GM12892 (cell line): ENCODE results near the gene AGFG2.
"Not testable (repeated sequence)": the region's sequence is repeated elsewhere in the genome, so short reads cannot be mapped to it uniquely, and the experiment has no call there.

Experiments used
- DNase-seq: peaks from one replicate; pipeline ENCODE4 v3.0.0; 2011; ENCODE audit not compliant: insufficient read length
- FAIRE-seq: peaks from 2 replicates; lab custom pipeline; 2011; peaks lifted over from hg19 to GRCh38; lab: Jason Lieb, UNC
- POLR2A ChIP-seq: IDR thresholded peaks from 2 replicates; pipeline ENCODE4 v1.6.1; 2011; ENCODE audit warnings: low read depth, low read length, control low read depth
- POLR2AphosphoS5 ChIP-seq: IDR thresholded peaks from 2 replicates; pipeline ENCODE4 v1.6.1; 2011; ENCODE audit warnings: low read depth, low read length, control low read depth
- TAF1 ChIP-seq: IDR thresholded peaks from 2 replicates; pipeline ENCODE4 v1.6.1; 2011; ENCODE audit warnings: low read depth, mild to moderate bottlenecking, control low read depth, low read length, borderline replicate concordance

The AGFG2 gene

DNA sequence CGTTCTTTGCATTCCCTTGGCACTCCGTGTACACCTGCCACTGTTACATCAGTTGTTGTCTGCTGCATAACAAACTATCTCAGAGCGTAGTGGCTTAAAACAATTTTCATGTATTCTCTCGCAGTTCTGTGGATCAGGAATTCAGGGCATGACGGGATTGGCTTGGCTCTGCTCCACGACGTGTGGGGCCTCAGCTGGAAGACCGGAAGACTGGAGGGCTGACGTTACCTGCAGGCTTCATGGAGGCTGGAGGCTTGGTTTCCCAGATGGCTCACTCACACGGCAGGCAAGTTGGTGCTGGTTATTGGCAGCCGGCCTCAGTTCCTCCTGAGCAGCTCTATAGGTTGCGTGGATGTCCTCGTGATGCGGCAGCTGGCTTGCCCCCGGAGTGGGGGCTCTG, 29.8 kb upstream of the AGFG2 start:
- no peak for FAIRE-seq
- no peak for DNase-seq
- TF ChIP-seq POLR2AphosphoS5 (no peak), TAF1 (no peak), POLR2A (no peak)

DNA sequence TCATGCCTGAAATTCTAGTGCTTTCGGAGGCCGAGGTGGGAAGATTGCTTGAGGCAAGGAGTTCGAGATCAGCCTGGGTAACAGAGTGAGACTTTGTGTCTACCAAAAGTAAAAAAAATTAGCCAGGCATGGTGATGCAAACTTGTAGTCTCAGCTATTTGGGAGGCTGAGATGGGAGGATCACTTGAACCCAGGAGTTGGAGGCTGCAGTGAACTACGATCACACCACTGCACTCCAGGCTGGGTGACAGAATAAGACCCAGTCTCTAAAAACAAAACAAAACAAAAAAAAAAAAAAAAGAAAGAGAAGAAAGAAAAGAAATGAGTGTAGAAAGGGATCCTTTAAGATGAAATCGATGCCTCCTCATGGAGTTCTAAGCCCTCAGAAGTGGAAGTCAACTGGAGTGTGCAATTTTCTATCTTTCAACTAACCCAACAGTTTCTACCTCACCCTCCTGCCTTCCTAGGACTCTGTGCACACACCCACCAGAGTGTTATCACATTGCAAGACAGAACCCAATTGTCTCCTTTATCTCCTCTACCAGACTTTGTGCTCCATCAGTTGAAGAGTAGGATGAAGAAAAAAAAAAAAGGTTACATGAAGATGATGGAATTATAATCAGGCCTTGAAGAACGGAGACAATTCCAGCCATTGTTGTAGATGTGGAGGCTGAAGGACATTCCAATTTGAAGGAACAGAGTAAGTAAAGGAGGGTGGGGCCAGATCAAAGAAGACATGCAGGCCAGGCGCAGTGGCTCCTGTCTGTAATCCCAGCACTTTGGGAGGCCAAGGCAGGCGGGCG, 28.4 kb upstream of the AGFG2 start:
- no peak for TF ChIP-seq POLR2A
- no peak for TF ChIP-seq TAF1
- no peak for TF ChIP-seq POLR2AphosphoS5
- DNase-seq = no peak
- FAIRE-seq = no peak

DNA sequence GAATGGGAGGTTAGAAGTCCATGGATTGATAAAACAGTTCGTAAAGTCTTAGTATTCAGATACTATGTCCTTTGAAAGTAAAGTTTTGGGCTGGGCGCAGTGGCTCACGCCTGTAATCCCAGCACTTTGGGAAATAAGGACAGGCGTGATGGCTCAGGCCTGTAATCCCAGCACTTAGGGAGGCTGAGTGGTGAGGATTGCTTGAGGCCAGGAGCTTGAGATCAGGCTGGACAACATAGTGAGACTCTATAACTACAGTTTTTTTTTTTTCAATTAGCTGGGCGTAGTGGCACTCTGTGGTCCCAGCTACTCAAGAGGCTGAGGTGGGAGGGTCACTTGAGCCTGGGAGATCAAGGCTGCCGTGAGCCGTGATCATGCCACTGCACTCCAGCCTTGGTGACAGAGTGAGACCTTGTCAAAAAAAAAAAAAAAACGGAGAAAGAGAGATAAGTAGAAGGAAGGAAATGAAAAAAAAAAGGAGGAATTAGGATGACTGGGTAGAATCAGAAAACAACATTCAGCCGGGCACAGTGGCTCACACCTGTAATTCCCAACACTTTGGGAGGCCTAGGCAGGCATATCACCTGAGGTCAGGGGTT, 25.7 kb upstream of the AGFG2 start:
- FAIRE-seq (no peak), DNase-seq (no peak)
- TF ChIP-seq TAF1 = no peak
- no peak for TF ChIP-seq POLR2A
- TF ChIP-seq POLR2AphosphoS5 = no peak

DNA sequence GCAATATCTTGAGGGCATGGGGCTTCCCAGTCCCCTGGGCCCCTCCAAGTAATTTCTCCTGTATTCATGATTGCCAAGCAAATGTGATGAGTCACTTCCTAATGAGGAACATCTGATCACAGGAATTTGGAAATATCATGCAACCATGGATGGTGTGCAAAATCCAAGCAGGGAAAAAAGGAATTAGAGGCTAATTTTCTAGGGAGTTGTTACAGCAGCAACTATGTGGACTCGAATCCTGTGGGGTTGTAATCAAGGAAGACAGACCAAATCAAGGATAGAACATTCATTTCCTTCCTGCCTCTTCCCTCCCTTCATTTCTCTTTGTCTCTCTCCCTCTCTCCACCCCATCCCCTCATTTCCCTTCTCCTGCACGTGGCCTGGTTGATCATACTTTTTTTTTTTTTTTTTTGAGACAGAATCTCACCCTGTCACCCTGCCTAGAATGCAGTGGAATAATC, 23.9 kb upstream of the AGFG2 start:
- TF ChIP-seq TAF1 = no peak
- TF ChIP-seq POLR2A = no peak
- no peak for TF ChIP-seq POLR2AphosphoS5
- DNase-seq = no peak
- FAIRE-seq = no peak

DNA sequence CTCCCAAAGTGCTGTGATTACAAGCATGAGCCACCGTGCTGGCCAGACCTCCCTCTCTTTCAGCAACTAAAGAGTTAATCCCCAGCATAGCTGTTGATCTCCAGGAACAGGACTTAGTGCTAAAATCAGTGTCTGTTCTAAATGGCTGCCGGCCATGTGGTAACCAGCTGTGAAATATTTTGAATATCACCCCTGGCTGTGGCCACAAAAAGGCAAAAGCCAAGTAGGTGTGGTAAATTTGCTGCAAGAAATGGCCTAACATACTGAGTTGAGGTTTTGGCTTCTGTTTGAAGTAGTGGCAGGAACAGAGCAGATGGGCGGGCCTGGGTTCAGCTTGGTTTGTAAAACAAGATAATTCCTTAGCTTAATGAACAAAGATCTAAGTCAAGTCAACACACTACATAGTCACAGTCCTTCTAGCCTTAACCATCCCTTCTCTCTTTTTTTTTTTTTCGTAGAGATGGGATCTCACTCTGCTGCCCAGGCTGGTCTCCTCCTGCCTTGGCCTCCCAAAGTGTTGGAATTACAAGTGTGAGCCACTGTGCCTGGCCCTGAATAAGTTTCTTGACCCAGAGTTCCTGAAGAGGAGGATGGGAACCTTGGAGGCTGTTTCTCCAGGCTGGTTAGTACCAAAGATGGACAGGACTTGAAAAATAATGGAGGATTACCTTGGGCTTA, 22.7 kb upstream of the AGFG2 start:
- FAIRE-seq (peak; percentile 62), DNase-seq (no peak)
- TF ChIP-seq POLR2A = no peak
- no peak for TF ChIP-seq POLR2AphosphoS5
- TF ChIP-seq TAF1 = no peak

DNA sequence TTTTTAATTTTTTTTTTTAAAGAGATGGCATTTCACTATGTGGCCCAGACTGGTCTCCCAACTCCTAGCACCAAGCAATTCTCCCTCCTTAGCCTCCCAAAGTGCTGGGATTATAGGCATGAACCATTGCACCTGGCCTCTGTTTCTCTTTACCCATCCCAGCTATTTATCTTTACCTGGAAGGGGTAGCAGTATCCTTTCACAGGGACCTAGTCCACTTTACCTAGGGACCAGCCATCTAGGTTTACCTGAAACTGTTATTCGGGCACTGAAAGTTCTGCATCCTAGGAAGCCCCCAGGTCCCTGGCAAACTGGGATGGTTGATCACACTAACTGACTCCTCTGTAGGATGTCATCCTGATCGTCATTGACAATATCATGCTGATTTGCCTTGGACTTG, 21.7 kb upstream of the AGFG2 start:
- FAIRE-seq (no peak), DNase-seq (no peak)
- TF ChIP-seq TAF1 (no peak), POLR2AphosphoS5 (no peak), POLR2A (no peak)

DNA sequence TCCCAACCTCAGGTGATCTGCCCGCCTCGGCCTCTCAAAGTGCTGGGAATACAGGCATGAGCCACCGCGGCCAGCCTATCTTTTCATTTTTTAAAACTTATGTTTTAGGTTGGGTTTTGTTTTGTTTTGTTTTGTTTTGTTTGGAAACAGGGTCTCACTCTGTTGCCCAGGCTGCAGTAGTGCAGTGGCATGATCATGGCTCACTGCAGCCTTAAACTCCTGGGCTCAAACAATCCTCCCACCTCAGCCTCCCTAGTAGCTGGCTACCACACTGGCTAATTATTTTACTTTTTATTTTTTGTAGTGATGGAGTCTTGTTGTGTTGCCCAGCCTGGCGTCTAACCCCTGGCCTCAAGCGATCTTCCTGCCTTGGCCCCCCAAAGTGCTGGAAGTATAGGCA, 19.4 kb upstream of the AGFG2 start:
- FAIRE-seq (no peak), DNase-seq (no peak)
- TF ChIP-seq POLR2A = no peak

DNA sequence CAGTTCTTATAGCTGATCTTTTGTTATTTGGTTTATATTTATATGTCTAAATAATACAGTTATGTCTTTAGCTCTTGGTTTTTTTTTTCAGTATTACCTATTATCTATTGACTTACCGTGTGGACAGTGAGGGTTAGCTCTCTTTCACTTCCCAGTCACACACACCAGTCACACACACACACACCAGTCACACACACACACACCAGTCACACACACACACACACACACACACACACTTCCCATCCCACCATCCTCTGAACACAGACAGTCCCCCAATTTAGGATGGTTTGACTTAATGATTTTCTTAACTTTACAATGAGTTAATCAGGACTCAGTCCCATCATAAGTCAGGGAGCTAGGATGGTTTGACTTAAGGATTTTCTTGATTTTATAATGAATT, 18.9 kb upstream of the AGFG2 start:
- FAIRE-seq = no peak
- TF ChIP-seq POLR2AphosphoS5 = no peak
- no peak for TF ChIP-seq POLR2A
- TF ChIP-seq TAF1 = no peak
- DNase-seq = no peak

DNA sequence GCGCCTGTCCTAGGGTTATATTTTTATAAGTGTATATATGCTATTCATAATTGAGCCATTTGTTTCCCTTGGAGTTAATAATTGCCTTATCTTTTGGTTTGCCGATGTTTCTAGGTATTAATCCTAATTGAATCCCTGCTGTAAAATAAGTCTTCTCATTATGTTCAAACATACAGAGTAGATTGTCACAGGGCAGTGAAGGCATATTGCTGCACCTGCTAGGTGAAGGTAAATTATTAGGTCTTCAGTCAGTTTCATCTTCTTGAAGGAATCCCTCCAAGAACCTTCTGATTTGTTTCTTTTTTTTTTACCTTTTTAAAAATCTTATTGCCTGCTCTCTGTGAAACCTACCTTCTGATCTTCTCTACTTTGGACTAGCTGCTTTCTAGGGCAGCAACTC, 17.9 kb upstream of the AGFG2 start:
- no peak for TF ChIP-seq POLR2AphosphoS5
- TF ChIP-seq POLR2A = no peak
- TF ChIP-seq TAF1 = no peak
- DNase-seq (no peak), FAIRE-seq (no peak)

DNA sequence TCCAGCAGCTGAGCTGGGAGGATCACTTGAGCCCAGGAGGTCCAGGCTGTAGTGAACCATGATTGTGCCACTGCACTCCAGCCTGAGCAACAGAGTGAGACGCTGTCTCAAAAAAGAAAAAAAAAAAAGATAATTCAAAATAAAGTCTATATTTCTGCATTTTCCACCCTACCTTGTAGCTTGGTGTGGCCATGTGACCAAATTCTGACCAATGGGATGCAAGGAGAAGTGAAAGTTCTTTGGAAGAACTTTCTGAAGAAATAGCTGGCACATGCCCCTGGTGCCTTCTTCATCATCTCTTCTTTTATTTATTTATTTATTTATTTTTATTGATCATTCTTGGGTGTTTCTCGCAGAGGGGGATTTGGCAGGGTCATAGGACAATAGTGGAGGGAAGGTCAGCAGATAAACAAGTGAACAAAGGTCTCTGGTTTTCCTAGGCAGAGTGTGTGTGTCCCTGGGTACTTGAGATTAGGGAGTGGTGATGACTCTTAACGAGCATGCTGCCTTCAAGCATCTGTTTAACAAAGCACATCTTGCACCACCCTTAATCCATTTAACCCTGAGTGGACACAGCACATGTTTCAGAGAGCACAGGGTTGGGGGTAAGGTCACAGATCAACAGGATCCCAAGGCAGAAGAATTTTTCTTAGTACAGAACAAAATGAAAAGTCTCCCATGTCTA, 17.0 kb upstream of the AGFG2 start:
- not testable (repeated sequence) for DNase-seq, FAIRE-seq

DNA sequence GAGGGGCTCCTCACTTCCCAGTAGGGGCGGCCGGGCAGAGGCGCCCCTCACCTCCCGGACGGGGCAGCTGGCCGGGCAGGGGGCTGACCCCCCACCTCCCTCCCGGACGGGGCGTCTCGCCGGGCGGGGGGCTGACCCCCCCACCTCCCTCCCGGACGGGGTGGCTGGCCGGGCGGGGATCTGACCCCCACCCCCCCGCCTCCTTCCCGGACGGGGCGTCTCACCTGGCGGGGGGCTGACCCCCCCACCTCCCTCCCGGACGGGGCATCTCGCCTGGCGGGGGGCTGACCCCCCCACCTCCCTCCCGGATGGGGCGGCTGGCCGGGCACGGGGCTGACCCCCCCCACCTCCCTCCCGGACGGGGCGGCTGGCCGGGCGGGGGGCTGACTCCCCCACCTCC, 15.8 kb upstream of the AGFG2 start:
- not testable (repeated sequence) for FAIRE-seq, DNase-seq

DNA sequence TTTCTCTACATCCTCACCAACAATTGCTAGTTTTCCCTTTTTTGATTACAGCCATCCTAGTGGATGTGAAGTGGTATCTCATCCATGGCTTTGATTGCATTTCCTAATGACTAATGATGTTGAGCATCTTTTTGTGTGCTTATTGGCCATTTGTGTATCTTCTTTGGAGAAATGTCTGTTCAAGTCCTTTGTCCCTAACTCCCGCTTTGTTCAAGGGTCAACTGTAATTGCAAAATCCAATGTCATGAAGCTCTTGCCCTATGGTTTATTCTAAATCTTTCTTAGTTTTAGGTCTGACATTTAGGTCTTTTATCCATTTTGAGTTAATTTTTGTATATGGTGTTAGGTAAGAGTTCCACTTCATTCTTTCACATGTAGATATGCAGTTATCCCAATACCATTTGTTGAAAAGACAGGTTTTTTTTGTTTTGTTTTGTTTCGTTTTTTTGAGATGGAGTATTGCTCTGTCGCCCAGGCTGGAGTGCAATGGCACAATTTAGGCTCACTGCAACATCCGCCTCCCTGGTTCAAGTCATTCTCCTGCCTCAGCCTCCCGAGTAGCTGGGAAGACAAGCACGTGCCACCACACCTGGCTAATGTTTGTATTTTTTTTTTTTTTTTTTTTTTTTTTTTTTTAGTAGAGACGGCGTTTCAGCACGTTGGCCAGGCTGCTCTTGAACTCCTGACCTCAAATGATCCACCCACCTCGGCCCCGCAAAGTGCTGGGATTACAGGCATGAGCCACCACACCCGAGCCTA, 10.7 kb upstream of the AGFG2 start:
- FAIRE-seq, DNase-seq: not testable (repeated sequence)
